GM21619 (cell line): ENCODE measurements around the gene FAM114A1.
"Not testable (repeated sequence)": the region's sequence is repeated elsewhere in the genome, so short reads cannot be mapped to it uniquely, and the experiment has no call there.

Experiments
- ATAC-seq: cut with Tn5 transposase; IDR thresholded peaks from one replicate; pipeline ENCODE4 v1.9.1; 2021; ENCODE audit not compliant: unreplicated experiment

The FAM114A1 gene

DNA sequence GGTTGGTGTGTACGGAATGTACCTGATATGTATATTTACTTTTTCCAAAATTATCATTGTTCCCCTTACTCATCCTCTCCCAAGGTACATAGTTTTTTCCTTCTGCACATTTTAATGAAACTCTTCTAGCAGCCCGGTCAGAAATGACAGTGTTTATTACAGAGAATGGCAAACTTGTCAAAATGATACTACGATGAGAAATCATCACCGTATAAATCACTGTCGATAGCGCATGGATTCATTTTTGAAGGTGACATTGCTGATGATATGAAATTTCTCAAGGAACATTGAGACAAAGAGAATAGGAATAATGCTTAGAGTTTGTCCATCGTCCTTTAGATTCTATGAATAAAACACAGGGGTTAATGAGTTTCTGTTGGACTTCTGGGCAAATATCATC, 30.6 kb downstream of the FAM114A1 start:
- no peak for ATAC-seq

DNA sequence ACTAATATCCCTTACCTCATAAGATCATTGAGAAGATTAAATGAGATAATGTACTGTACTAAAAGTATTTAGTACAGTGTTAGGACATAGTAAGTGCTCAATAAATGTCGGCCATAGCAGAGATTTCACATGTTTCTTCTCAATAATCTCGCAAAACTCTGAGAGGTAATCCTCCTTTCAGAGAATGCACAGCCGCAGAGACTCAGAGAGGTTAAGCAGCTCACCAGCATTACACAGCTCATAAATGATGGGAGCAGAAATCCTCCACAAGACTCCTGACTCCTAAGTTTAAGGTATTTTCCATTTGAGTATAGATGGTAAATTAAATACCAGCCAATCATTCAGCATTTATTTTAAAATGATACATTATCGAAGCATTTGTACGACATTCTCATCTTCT, 34.6 kb downstream of the FAM114A1 start:
- ATAC-seq, result no peak

- ATAC-seq, result no peak
Measured at GRCh38 chr4:38902695-38903094, 35.1 kb downstream of the FAM114A1 start.

- no peak for ATAC-seq
Measured at GRCh38 chr4:38904090-38904666, 36.6 kb downstream of the FAM114A1 start.

GRCh38 chr4:38904682-38905081, 37.1 kb downstream of the FAM114A1 start:
- no peak for ATAC-seq

DNA sequence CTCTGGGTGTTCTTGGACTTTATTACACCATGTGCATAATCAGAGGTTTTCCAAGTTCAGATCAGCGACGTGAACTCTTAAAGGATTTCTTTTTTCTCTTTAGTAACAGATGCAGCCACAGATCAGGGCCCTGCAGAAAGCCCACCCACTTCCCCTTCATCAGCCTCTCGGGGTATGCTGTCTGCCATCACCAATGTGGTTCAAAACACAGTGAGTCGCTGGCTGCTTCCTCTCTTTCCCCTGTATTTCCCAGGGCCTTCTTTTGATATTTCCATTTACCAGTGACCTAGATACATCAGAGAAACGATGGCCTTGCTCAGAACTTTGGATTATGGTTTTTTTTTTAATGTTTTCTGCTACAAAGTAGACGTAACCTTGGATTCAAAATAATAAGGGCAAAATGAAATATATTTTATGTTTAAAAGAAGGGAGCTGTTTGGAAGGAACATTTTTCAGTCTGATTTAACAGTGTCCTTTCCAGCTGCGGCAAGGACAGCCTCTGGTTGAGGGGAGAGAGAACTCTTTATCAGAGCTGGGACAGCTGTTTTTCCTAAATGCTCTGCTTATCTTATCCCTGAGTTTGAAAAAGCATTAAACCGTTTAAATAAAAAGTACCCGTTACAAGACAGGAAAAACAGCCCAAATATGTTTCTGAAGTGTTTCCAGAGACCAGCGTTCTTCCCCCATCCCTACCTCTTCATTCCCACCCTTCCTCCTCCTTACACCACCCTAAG, 38.2 kb downstream of the FAM114A1 start:
- no peak for ATAC-seq

- no peak for ATAC-seq
Measured at GRCh38 chr4:38907696-38908270, 40.2 kb downstream of the FAM114A1 start.

GRCh38 chr4:38909015-38909414, 41.4 kb downstream of the FAM114A1 start:
- ATAC-seq, result no peak

DNA sequence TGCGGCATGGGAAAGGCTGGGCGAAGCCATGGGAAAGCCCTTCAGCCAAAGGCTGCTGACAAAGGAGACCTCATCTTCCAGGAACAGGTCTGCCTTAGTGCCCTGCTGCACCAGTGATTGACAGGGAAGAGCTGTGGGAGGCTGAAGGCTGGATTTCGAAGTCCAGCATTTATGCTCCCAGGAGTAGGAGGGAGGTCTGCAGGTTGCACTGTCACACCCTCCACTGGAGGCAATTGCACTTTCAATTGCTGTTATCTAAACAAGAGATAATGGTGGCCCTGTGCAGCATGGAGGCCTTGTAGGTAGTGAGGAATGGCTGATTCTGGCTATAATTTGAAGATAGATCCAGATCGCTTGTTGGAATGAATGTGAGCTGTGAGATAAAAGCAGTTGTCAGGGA, 43.7 kb downstream of the FAM114A1 start:
- no peak for ATAC-seq

GRCh38 chr4:38914854-38915253, 47.2 kb downstream of the FAM114A1 start:
- no peak for ATAC-seq

DNA sequence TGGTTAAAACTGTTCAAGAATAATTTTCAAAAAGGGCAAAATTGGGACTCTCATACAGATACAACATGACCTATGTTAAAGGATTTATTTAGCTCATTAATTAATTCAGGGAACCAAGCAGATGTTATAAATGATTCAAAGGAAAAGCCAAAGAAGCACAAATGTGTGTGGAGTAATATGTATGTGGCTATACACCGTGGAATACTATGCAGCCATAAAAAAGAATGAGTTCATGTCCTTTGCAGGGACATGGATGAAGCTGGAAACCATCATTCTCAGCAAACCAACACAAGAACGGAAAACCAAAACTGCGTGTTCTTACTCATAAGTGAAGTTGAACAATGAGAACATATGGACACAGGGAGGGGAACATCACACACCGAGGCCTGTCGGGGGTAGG, 48.7 kb downstream of the FAM114A1 start:
- not testable (repeated sequence) for ATAC-seq

GRCh38 chr4:38917481-38918025, 49.9 kb downstream of the FAM114A1 start:
- ATAC-seq, result no peak

DNA sequence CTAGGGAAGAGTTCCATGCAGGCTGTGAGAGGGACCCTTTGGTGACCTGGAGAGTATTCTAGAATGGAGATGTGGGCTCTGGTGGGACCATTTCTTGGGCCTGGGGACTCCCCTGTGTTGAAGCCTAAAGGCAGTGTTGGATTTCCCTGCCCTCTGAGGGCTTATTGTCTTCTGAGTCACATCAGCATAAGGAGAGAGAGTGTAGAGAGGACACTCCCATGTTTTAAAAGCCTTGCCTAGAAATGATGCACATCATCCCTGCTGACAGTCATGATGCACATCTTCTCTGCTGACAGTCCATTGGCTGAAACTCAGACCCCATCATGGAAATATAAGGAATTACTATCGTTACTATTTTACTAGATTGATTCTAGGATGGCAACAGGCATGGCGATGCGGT, 51.9 kb downstream of the FAM114A1 start:
- ATAC-seq, result no peak

GRCh38 chr4:38920186-38920585, 52.6 kb downstream of the FAM114A1 start:
- ATAC-seq, result no peak

GRCh38 chr4:38920677-38921076, 53.1 kb downstream of the FAM114A1 start:
- ATAC-seq, result no peak

- ATAC-seq, result no peak
Measured at GRCh38 chr4:38921151-38921550, 53.5 kb downstream of the FAM114A1 start.

- no peak for ATAC-seq
Measured at GRCh38 chr4:38923746-38924145, 56.1 kb downstream of the FAM114A1 start.

GRCh38 chr4:38924353-38924752, 56.7 kb downstream of the FAM114A1 start:
- no peak for ATAC-seq

GRCh38 chr4:38925492-38926413, 58.1 kb downstream of the FAM114A1 start:
- ATAC-seq, result no peak

- ATAC-seq, result no peak
Measured at GRCh38 chr4:38926896-38927295, 59.3 kb downstream of the FAM114A1 start.

DNA sequence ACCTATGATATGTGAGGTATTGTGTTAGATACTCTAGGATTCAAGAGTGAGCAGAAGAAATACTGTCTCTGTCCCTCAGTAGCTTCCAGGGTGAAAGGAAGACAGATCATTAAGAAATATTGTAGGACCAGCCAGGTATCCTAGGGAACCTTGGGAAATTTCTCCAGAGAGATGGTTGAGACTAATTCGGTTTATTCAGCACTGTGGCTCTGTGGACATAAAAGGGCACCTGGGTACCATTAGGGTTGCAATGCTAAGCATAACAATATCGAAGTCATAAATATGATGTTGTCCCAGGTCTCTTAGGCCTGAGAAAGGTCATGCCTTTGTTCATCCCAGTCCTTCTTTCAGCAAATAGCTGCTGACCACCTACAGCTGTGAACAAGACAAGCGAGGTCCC, 61.0 kb downstream of the FAM114A1 start:
- ATAC-seq, result no peak
